ENCODE measurements around the gene PPA2.

The PPA2 gene

GRCh38 chr4:105433421-105433820 lies 40.4 kb downstream of the PPA2 start:
- Histone ChIP-seq H4K20me1 (ENCODE audit: insufficient read depth, low read length) (no peaks in the 10 kb centered on the region), H3K4me3 (ENCODE audit: low read length) (no peak overlapping the region), H3K79me2 (ENCODE audit: low read length) (no peaks in the 10 kb centered on the region), H3K9me3 (ENCODE audit: insufficient read depth, low read length) (no peaks in the 10 kb centered on the region), H3K27ac (ENCODE audit: low read length) (no peak overlapping the region), H3K4me1 (ENCODE audit: low read length) (no peaks in the 10 kb centered on the region), H3K27me3 (ENCODE audit: low read depth, low read length) (no peaks in the 10 kb centered on the region), H2AFZ (ENCODE audit: low read depth, low read length) (no peak overlapping the region), H3K4me2 (ENCODE audit: low read length) (no peak overlapping the region), H3K36me3 (replicated peaks; ENCODE audit: low read depth, low read length) (peaks cover 61% of the 10 kb centered on the region), H3K9ac (ENCODE audit: low read length) (no peak overlapping the region)
- TF ChIP-seq, protein P1, sequence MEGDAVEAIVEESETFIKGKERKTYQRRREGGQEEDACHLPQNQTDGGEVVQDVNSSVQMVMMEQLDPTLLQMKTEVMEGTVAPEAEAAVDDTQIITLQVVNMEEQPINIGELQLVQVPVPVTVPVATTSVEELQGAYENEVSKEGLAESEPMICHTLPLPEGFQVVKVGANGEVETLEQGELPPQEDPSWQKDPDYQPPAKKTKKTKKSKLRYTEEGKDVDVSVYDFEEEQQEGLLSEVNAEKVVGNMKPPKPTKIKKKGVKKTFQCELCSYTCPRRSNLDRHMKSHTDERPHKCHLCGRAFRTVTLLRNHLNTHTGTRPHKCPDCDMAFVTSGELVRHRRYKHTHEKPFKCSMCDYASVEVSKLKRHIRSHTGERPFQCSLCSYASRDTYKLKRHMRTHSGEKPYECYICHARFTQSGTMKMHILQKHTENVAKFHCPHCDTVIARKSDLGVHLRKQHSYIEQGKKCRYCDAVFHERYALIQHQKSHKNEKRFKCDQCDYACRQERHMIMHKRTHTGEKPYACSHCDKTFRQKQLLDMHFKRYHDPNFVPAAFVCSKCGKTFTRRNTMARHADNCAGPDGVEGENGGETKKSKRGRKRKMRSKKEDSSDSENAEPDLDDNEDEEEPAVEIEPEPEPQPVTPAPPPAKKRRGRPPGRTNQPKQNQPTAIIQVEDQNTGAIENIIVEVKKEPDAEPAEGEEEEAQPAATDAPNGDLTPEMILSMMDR (IDR thresholded peaks at IDR 0.05; ENCODE audit: low read depth, low read length) = no peak
- TF ChIP-seq EZH2phosphoT487 (IDR thresholded peaks at IDR 0.05; ENCODE audit: low read depth) = no peak

DNA sequence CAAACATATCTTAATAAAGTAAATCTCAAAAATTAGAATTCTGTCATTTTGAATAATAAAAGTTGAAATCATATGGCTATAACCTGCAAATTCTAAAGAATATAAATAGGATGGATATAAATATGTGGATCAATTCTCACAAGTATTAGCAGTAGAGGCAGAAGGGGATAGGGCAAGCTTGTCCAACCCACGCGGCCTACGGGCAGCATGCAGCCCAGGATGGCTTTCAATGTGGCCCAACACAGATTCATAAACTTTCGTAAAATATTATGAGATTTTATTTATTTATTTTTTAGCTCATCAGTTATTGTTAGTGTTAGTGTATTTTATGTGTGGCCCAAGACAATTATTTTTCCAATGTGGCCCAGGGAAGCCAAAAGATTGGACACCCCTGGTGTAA lies 41.4 kb downstream of the PPA2 start:
- Histone ChIP-seq H2AFZ (ENCODE audit: low read depth, low read length) (no peak overlapping the region), H3K4me3 (ENCODE audit: low read length) (no peak overlapping the region), H3K27me3 (ENCODE audit: low read depth, low read length) (no peaks in the 10 kb centered on the region), H3K79me2 (ENCODE audit: low read length) (no peaks in the 10 kb centered on the region), H3K27ac (ENCODE audit: low read length) (no peak overlapping the region), H3K9ac (ENCODE audit: low read length) (no peak overlapping the region), H3K4me2 (ENCODE audit: low read length) (no peak overlapping the region), H3K36me3 (replicated peaks; ENCODE audit: low read depth, low read length) (peaks cover 54% of the 10 kb centered on the region), H4K20me1 (ENCODE audit: insufficient read depth, low read length) (no peaks in the 10 kb centered on the region), H3K4me1 (ENCODE audit: low read length) (no peaks in the 10 kb centered on the region), H3K9me3 (ENCODE audit: insufficient read depth, low read length) (no peaks in the 10 kb centered on the region)
- TF ChIP-seq, protein P1 (IDR thresholded peaks at IDR 0.05; ENCODE audit: low read depth, low read length) = no peak
- no peak for TF ChIP-seq EZH2phosphoT487 (IDR thresholded peaks at IDR 0.05; ENCODE audit: low read depth)

- 0 out of 2 replicates have a peak, but pooled peaks cover under 1% of the 10 kb centered on the region for H3K9me3 ChIP-seq (ENCODE audit: insufficient read depth, low read length)
- H2AFZ ChIP-seq (ENCODE audit: low read depth, low read length) = no peak overlapping the region
- peaks cover 50% of the 10 kb centered on the region for H3K36me3 ChIP-seq (replicated peaks; ENCODE audit: low read depth, low read length)
- no peak overlapping the region for H3K27ac ChIP-seq (ENCODE audit: low read length)
- H3K9ac ChIP-seq (ENCODE audit: low read length) = no peak overlapping the region
- no peaks in the 10 kb centered on the region for H3K79me2 ChIP-seq (ENCODE audit: low read length)
- H4K20me1 ChIP-seq (ENCODE audit: insufficient read depth, low read length) = no peaks in the 10 kb centered on the region
- no peak for TF ChIP-seq EZH2phosphoT487 (IDR thresholded peaks at IDR 0.05; ENCODE audit: low read depth)
- TF ChIP-seq, protein P1 (IDR thresholded peaks at IDR 0.05; ENCODE audit: low read depth, low read length) = no peak
- no peaks in the 10 kb centered on the region for H3K4me1 ChIP-seq (ENCODE audit: low read length)
- no peaks in the 10 kb centered on the region for H3K27me3 ChIP-seq (ENCODE audit: low read depth, low read length)
- no peak overlapping the region for H3K4me3 ChIP-seq (ENCODE audit: low read length)
- no peak overlapping the region for H3K4me2 ChIP-seq (ENCODE audit: low read length)
These were observed 43.1 kb downstream of the PPA2 start for GRCh38 chr4:105430811-105431210.

DNA sequence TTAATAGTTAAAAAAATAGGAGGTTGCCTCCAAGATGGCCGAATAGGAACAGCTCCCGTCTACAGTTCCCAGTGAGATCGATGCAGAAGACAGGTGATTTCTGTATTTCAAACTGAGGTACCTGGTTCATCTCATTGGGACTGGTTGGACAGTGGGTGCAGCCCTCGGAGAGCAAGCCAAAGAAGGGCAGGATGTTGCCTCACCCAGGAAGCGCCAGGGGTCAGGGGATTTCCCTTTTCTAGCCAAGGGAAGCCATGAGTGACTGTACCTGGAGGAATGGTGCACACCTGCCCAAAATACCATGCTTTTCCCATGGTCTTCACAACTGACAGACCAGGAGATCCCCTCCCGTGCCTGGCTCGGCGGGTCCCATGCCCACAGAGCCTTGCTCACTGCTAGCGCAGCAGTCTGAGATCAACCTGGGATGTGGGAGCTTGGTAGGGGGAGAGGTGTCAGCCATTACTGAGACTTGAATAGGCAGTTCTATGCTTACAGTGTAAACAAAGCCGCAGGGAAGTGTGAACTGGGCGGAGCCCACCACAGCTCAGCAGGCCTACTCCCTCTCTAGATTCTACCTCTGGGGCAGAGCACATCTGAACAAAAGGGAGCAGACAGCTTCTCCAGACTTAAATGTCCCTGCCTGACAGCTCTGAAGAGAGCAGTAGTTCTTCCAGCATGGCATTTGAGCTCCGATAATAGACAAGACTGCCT lies 47.5 kb downstream of the PPA2 start:
- Histone ChIP-seq H3K79me2 (ENCODE audit: low read length) (no peaks in the 10 kb centered on the region), H3K4me1 (ENCODE audit: low read length) (no peaks in the 10 kb centered on the region), H3K4me3 (ENCODE audit: low read length) (no peak overlapping the region), H3K27me3 (ENCODE audit: low read depth, low read length) (no peaks in the 10 kb centered on the region), H3K9ac (ENCODE audit: low read length) (no peak overlapping the region), H3K36me3 (replicated peaks; ENCODE audit: low read depth, low read length) (peaks cover 50% of the 10 kb centered on the region), H3K4me2 (ENCODE audit: low read length) (no peak overlapping the region), H3K9me3 (ENCODE audit: insufficient read depth, low read length) (0 out of 2 replicates have a peak, but pooled peaks cover 3% of the 10 kb centered on the region), H3K27ac (ENCODE audit: low read length) (no peak overlapping the region), H4K20me1 (ENCODE audit: insufficient read depth, low read length) (no peaks in the 10 kb centered on the region), H2AFZ (ENCODE audit: low read depth, low read length) (no peak overlapping the region)
- no peak for TF ChIP-seq EZH2phosphoT487 (IDR thresholded peaks at IDR 0.05; ENCODE audit: low read depth)
- TF ChIP-seq, protein P1 (IDR thresholded peaks at IDR 0.05; ENCODE audit: low read depth, low read length) = no peak

All from OCI-LY3 (cell line).